H54 (cell line): ENCODE measurements around the gene RPL7A.

Source experiments
- DNase-seq: peaks from one replicate; pipeline ENCODE4 v3.0.0; 2011; ENCODE audit warnings: low spot score, mixed read lengths; ENCODE audit not compliant: insufficient read length
- FAIRE-seq: peaks from 3 replicates; lab custom pipeline; 2011; peaks lifted over from hg19 to GRCh38; lab: Jason Lieb, UNC
- POLR2A ChIP-seq: IDR thresholded peaks from 2 replicates; pipeline ENCODE4 v1.6.1; 2011; ENCODE audit warnings: low read depth, mild to moderate bottlenecking, low read length

The RPL7A gene

GRCh38 chr9:133348718-133349573, 928 bp downstream of the RPL7A start:
- no peak for DNase-seq
- TF ChIP-seq POLR2A: no peak
- FAIRE-seq: no peak

- no peak for DNase-seq
- no peak for FAIRE-seq
- no peak for TF ChIP-seq POLR2A
Observed at GRCh38 chr9:133349965-133350616, 2.1 kb downstream of the RPL7A start.

GRCh38 chr9:133351526-133351907, 3.5 kb downstream of the RPL7A start:
- DNase-seq: no peak
- TF ChIP-seq POLR2A: no peak
- FAIRE-seq: no peak

GRCh38 chr9:133351908-133352634, 4.1 kb downstream of the RPL7A start:
- FAIRE-seq (no peak), DNase-seq (peak; percentile 58)
- no peak for TF ChIP-seq POLR2A

GRCh38 chr9:133352635-133353340, 4.8 kb downstream of the RPL7A start:
- TF ChIP-seq POLR2A: no peak
- FAIRE-seq (no peak), DNase-seq (no peak)

GRCh38 chr9:133353548-133353947, 5.5 kb downstream of the RPL7A start:
- no peak for TF ChIP-seq POLR2A
- FAIRE-seq (no peak), DNase-seq (no peak)

GRCh38 chr9:133354766-133355165, 6.7 kb downstream of the RPL7A start:
- no peak for TF ChIP-seq POLR2A
- DNase-seq (no peak), FAIRE-seq (no peak)

GRCh38 chr9:133355881-133356357, 7.9 kb downstream of the RPL7A start:
- DNase-seq (no peak), FAIRE-seq (no peak)
- no peak for TF ChIP-seq POLR2A

GRCh38 chr9:133356391-133357091, 8.5 kb downstream of the RPL7A start, which contains the start of the genes SURF1 and SURF2:
TSS of gene SURF1 (minus strand) at chr9:133356487. CDS start at chr9:133356453, 34 bp downstream.
TSS of gene SURF2 (plus strand) at chr9:133356550. CDS start at chr9:133356593, 43 bp downstream.
- DNase-seq (peak; percentile 94), FAIRE-seq (no peak)
- TF ChIP-seq POLR2A: peak; percentile 74

GRCh38 chr9:133357656-133358055, 9.6 kb downstream of the RPL7A start:
- TF ChIP-seq POLR2A: no peak
- no peak for FAIRE-seq
- DNase-seq: no peak

- DNase-seq (no peak), FAIRE-seq (no peak)
- no peak for TF ChIP-seq POLR2A
Observed at GRCh38 chr9:133359399-133360175, 11.6 kb downstream of the RPL7A start.

- no peak for FAIRE-seq
- TF ChIP-seq POLR2A: no peak
- no peak for DNase-seq
Observed at GRCh38 chr9:133360400-133361393, 12.7 kb downstream of the RPL7A start.
